Measurements from ENCODE around the gene NR3C2. TPM values are rescaled to one million over a fixed set of nuclear protein-coding genes. Genes with fewer than 3 reads are reported as not detected.
A peak's percentile ranks its signal among the peaks of the same experiment; 100 is the strongest.

The NR3C2 gene
- total and polyA plus RNA-seq, 10 of the 15 experiments (the other 5 are each of a cell fraction or from before 2014, with no cell fraction given) = 0.05 to 0.11 (median 0.08) TPM; not detected in 4

GRCh38 chr4:148056879-148057278, 385.3 kb downstream of the NR3C2 start:
- 8% methylated on average over 6 of the region's 6 CpGs for WGBS (ENCODE audit: insufficient coverage, insufficient replicate concordance, low lambda C conversion rate, missing lambda C conversion rate)
- ATAC-seq (peak; percentile 97), DNase-seq (ENCODE audit: low read depth, low spot score) (peak; percentile 95), FAIRE-seq (peak; percentile 90)
- CTCF ChIA-PET = interaction anchor here (0.6 to 4.3 kb wide), 20 partner anchors 12 to 1828 kb away, joined by 3 to 25 read pairs (median 3); partner anchors contain the start of gene NR3C2
- Histone ChIP-seq H3K9ac (ENCODE audit: control insufficient read depth, insufficient read depth, low read length) (no peak overlapping the region), H3K79me2 (ENCODE audit: control insufficient read depth, insufficient read depth, low read length) (peaks cover 3% of the 10 kb centered on the region; the same call in 1 of the 2 replicates), H3K4me1 (ENCODE audit: control insufficient read depth, insufficient read depth, low read length) (peaks cover 36% of the 10 kb centered on the region), H3K9me3 (replicated peaks; ENCODE audit: control insufficient read depth, insufficient read depth, low read length) (no peaks in the 10 kb centered on the region), H2AFZ (ENCODE audit: control insufficient read depth, low read depth, low read length) (no peak overlapping the region), H4K20me1 (ENCODE audit: control insufficient read depth, insufficient read depth) (peaks cover 5% of the 10 kb centered on the region; the same call in 1 of the 2 replicates), H3K27ac (ENCODE audit: control insufficient read depth, insufficient read depth) (no peak overlapping the region), H3K27me3 (replicated peaks in 1 of 2; ENCODE audit: control insufficient read depth in 2 of 2, insufficient read depth in 2 of 2, low read length in 1 of 2) (no peaks in the 10 kb centered on the region), H3K4me2 (ENCODE audit: control insufficient read depth, insufficient read depth) (peak overlapping the region; percentile 25; the same call in 1 of the 2 replicates), H3K36me3 (ENCODE audit: control insufficient read depth in 2 of 2, insufficient read depth in 2 of 2, low read length in 1 of 2) (no peaks in the 10 kb centered on the region; a peak in 1 of 4 replicates), H3K4me3 (no peak overlapping the region)
- intact Hi-C loops (cut with micrococcal nuclease; ENCODE audit: unreplicated experiment) (loop anchor here (5.0 to 10.0 kb wide), 3 partner anchors 115 to 442 kb away; partner anchors contain the start of genes NR3C2 and TMEM184C), in situ Hi-C loops (cut with MboI) (loop anchor here (5.0 kb wide), 1 partner anchor 385 kb away; the partner anchor contains the start of gene NR3C2)
- RAD21 ChIA-PET (ENCODE audit: unreplicated experiment) = interaction anchor here (0.7 to 2.0 kb wide), 6 partner anchors 12 to 198 kb away, joined by 3 to 9 read pairs (median 4); no protein-coding TSS in a partner anchor
- BruUV-seq (replicated peaks) = no TSS peak
- POLR2A ChIA-PET = interaction anchor here (0.7 to 0.9 kb wide), 2 partner anchors 114 to 182 kb away, joined by 3 read pairs; no protein-coding TSS in a partner anchor
- SMC1A ChIA-PET (ENCODE audit: uncharacterized antibody, unreplicated experiment) = interaction anchor here (0.9 to 2.1 kb wide), 7 partner anchors 12 to 391 kb away, joined by 3 to 13 read pairs (median 4); no protein-coding TSS in a partner anchor
- TF ChIP-seq SREBF1 (IDR thresholded peaks at IDR 0.05; ENCODE audit: low read length) (no peak), POLR2AphosphoS5 (IDR thresholded peaks at IDR 0.05; ENCODE audit: low read length) (0 out of 2 replicates have a peak, but pooled peaks have one; percentile 44), CTCF (IDR thresholded peaks at IDR 0.05 in 2 of 3, conservative IDR thresholded peaks at IDR 0.05 in 1 of 3; ENCODE audit: control insufficient read depth in 2 of 3, extremely low read depth in 1 of 3, insufficient read depth in 1 of 3, low read depth in 3 of 3, low read length in 3 of 3) (peak; percentile 68 to 83 (median 79)), CREB1 (IDR thresholded peaks at IDR 0.05; ENCODE audit: low read depth) (0 out of 2 replicates have a peak, but pooled peaks have one; percentile 9), BMI1 (IDR thresholded peaks at IDR 0.05; ENCODE audit: borderline replicate concordance) (no peak), PAX8 (IDR thresholded peaks at IDR 0.05) (no peak), E2F4 (IDR thresholded peaks at IDR 0.05; ENCODE audit: low read depth, low read length) (no peak), GABPA (IDR thresholded peaks at IDR 0.05; ENCODE audit: low read depth) (no peak), TCF3 (IDR thresholded peaks at IDR 0.05; ENCODE audit: borderline replicate concordance, insufficient read depth, low read depth, low read length) (no peak), SMAD1 (IDR thresholded peaks at IDR 0.05; ENCODE audit: low read depth, partially characterized antibody) (peak; percentile 99), SIN3A (IDR thresholded peaks at IDR 0.05; ENCODE audit: low read depth, low read length) (no peak)
- TF ChIP-seq, protein P1, sequence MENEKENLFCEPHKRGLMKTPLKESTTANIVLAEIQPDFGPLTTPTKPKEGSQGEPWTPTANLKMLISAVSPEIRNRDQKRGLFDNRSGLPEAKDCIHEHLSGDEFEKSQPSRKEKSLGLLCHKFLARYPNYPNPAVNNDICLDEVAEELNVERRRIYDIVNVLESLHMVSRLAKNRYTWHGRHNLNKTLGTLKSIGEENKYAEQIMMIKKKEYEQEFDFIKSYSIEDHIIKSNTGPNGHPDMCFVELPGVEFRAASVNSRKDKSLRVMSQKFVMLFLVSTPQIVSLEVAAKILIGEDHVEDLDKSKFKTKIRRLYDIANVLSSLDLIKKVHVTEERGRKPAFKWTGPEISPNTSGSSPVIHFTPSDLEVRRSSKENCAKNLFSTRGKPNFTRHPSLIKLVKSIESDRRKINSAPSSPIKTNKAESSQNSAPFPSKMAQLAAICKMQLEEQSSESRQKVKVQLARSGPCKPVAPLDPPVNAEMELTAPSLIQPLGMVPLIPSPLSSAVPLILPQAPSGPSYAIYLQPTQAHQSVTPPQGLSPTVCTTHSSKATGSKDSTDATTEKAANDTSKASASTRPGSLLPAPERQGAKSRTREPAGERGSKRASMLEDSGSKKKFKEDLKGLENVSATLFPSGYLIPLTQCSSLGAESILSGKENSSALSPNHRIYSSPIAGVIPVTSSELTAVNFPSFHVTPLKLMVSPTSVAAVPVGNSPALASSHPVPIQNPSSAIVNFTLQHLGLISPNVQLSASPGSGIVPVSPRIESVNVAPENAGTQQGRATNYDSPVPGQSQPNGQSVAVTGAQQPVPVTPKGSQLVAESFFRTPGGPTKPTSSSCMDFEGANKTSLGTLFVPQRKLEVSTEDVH (IDR thresholded peaks at IDR 0.05; ENCODE audit: low read depth, partially characterized antibody) = no peak
- TF ChIP-seq, protein P2, sequence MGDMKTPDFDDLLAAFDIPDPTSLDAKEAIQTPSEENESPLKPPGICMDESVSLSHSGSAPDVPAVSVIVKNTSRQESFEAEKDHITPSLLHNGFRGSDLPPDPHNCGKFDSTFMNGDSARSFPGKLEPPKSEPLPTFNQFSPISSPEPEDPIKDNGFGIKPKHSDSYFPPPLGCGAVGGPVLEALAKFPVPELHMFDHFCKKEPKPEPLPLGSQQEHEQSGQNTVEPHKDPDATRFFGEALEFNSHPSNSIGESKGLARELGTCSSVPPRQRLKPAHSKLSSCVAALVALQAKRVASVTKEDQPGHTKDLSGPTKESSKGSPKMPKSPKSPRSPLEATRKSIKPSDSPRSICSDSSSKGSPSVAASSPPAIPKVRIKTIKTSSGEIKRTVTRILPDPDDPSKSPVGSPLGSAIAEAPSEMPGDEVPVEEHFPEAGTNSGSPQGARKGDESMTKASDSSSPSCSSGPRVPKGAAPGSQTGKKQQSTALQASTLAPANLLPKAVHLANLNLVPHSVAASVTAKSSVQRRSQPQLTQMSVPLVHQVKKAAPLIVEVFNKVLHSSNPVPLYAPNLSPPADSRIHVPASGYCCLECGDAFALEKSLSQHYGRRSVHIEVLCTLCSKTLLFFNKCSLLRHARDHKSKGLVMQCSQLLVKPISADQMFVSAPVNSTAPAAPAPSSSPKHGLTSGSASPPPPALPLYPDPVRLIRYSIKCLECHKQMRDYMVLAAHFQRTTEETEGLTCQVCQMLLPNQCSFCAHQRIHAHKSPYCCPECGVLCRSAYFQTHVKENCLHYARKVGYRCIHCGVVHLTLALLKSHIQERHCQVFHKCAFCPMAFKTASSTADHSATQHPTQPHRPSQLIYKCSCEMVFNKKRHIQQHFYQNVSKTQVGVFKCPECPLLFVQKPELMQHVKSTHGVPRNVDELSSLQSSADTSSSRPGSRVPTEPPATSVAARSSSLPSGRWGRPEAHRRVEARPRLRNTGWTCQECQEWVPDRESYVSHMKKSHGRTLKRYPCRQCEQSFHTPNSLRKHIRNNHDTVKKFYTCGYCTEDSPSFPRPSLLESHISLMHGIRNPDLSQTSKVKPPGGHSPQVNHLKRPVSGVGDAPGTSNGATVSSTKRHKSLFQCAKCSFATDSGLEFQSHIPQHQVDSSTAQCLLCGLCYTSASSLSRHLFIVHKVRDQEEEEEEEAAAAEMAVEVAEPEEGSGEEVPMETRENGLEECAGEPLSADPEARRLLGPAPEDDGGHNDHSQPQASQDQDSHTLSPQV (IDR thresholded peaks at IDR 0.05) = no peak
